CD4-positive, alpha-beta T cell treated with Interleukin-6 at 100 ng/mL for 8 hours (primary cell): ENCODE data around the gene GRAMD4.

Source experiments
- DNase-seq: peaks from one replicate; pipeline ENCODE4 v3.0.0-alpha.2; 2020; ENCODE audit warnings: mixed read lengths, low spot score

Gene GRAMD4

DNA sequence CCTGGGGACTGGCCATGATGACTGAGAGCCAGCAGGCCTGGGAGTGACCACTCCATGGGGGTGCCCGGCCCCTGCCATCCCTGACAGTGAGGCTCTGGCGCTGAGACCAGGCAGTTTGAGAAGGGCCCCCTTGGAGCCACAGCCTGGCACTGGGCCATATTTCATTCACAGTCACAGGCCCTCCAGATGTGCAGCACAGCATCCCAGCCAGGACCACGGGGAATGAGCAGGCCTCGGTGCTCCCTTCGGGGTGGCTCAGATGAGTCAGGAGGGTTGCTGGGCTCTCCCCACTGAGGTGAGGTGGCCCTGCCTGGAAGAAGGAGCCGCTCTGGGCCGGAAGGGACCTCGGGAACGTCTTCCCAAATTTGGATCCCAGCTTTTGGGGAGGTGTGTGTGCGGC lies 53.0 kb downstream of the GRAMD4 start:
- no peak for DNase-seq

DNA sequence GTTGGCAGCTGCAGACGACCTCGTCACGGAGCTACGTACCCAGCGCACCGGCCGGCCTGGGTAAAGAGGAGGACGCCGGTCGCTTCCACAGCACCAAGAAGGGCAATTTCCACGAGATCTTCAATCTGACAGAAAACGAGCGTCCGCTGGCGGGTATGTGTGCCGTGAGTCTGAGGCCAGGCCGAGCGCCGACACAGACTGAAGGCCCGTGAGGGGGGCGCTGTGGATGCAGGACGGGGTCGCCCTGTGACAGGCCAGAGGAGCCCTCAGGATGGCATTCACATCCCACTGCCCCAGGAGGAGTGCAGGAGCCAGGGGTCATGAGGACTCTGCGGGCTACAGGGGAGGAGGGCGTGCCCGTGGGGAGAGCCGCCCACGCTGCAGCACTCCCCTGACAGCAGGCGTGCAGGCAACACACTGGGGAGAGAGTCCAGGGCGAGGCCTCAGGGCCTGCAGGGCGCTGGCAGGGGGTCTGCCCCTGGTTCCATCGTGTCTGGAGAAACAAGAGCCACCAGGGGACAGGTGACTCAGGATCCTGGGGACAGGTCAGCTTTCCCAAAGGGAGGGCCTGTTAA lies 53.6 kb downstream of the GRAMD4 start:
- DNase-seq: no peak

DNA sequence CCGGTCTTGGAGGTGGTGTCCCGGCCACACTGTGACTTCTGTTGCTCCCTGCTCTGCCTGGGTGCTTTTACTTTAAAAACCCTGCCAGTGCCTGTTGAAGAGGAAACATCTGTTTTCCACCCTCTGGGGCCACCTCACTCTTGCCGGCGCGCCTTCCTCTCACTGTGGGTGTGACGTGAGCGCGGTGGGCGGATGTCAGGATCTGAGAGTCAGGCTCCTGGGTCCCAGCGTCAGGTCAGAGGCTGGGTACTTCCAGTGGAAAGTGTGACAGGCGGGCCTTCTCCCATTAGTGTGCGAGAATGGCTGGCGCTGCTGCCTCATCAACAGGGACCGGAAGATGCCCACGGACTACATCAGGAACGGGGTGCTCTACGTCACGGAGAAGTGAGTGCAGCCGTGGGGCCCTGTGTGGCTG lies 54.2 kb downstream of the GRAMD4 start:
- DNase-seq: peak; percentile 80

DNA sequence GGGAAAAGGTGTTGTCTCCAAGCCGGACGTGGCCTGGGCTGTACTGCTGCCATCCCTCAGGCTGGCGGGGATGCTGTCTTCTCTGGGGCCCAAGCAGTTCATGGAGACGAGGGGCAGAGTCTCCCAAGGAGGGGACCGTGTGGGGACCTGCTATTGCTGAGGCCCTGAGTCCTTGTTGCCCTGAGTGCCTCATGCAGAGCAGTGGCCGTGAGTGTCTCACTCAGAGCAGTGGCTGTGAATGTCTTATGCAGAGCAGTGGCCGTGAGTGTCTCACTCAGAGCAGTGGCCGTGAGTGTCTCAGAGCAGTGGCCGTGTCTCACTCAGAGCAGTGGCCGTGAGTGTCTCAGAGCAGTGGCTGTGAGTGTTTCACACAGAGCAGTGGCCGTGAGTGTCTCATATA lies 54.7 kb downstream of the GRAMD4 start:
- no peak for DNase-seq

DNA sequence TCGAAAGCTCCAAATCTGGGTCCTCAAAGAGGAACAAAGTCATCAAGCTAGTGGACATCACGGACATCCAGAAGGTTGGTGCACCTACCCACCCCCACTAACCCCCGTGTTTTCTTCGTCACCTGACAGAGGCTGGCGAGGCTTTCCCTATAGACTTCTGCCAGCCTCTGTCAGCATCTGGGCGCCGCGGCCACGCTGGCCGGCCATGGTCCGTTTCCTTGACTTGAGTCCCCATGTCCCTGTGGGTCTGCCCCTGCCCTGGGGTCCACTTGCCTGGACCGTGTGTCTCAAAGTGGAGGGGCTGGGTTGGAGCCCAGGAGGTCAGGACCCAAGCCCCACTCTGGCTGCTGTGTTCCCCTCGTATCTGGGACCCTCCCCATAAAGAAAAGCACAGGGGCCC lies 55.3 kb downstream of the GRAMD4 start:
- DNase-seq: no peak

DNA sequence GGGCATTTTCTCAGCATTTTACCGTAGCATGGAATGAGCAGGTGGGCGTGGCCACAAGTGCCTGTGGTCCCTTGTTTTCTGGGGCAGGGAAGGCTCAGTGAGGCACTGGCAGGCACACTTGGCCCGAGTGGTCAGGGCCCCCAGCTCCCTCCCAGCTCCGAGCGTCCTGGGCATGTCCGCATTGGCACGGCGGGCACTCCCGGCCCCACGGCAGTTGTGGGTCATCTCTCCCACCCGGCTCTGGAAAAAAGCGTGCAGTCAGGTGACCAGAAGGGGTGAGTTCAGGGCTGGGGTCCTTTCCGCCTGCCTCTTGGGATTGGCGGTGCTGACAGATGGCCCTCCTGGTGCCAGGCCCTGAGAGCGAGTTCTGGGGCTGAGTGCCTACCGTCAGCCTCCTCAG lies 55.8 kb downstream of the GRAMD4 start:
- no peak for DNase-seq

DNA sequence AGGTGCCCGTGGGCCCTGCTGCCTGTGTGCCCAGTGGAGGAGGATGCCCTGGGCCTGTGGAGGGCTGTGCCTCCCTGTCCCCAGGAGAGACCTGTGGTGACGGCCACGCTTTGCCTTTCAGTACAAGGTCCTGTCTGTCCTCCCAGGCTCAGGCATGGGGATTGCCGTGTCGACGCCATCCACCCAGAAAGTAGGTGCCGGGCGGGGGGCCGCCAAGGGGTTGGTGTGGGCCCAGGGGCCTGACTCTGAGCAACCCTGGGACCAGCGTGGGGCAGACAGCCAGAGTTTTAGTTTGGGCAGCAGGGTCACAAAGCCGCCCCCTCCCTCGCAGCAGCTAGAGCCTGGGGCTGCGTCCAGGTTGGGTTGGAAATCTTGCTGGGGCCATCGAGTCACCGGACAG lies 56.3 kb downstream of the GRAMD4 start:
- no peak for DNase-seq

DNA sequence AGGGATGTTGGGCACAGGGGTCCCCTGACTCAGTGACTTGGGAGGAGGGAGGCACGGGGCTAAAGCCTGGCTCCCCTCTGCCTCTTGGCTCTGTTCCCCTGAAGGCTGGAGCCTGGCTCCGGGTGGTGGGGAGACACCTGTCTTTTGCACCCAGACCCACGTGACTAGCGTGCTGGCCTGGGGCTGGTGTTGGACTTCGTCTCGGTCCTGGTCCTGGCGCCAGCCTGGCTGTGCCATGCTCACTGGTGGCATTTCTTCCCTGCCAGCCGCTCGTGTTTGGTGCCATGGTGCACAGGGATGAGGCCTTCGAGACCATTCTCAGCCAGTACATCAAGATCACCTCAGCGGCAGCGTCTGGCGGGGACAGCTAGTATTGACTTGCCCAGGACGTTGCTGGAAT lies 56.7 kb downstream of the GRAMD4 start:
- DNase-seq: no peak

DNA sequence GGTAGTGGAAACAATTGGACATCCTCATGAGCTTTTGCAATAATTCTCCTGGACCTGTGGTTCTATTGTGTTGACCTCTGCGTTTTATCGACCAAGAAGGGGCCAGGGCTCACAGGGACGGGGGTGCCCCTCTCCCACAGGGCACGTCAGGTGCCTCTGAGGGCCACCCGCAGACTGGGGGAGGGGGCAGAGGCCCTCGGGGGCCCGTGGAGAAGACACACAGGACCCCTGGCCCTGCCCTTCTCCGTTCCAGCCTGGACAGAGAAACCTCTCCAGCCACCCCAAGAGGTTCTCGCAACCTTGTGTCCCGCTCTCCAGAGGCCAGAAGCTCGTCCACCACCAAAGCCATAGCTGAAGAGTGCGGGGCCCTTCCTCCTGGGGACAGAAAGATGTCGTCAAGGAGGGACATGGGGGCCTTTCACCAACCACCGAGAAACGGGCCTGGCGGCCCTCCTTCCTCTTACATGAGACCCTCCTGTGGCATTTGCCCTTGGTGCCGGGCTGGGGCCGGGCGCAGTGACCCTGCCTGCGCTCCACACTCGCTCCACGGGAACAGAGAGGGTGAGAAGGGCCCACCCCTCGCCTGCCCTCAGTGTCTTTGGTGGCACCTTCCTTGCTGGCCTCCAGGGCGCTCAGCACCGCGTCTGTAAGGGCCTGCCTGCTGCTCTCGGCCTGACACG lies 57.3 kb downstream of the GRAMD4 start:
- DNase-seq: no peak

DNA sequence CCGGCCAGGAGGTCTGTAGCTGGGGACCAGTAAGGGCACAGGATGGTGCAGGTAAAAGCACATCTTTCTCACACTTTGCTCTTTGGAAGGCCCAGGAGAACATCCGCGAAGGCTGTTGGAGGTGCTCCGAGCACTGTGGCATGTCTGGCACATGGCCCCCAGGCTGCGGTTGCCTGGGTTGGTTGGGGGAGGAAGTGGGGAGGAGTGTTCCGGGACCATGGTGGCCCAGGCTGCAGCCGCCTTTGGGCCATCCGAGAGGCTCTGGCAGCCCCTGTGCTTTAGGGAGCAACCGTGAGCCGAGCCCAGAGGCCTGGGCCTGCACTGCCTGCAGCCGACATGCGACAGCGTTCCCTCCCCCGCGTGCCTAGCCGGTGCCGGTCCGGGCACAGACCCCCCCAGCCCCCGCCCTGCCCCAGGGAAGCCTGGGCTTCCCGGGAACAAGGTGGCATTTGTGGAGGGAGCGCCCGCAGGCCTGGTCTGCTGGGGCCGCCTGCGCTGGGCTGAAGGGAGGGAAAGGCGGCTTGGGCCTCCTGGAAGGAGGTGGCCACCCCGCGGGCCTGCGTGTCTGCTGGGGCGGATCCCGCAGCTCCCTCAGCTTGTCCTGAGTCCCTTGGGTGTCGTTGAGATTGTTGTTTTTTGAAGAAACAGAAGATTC lies 57.9 kb downstream of the GRAMD4 start:
- DNase-seq: no peak

DNA sequence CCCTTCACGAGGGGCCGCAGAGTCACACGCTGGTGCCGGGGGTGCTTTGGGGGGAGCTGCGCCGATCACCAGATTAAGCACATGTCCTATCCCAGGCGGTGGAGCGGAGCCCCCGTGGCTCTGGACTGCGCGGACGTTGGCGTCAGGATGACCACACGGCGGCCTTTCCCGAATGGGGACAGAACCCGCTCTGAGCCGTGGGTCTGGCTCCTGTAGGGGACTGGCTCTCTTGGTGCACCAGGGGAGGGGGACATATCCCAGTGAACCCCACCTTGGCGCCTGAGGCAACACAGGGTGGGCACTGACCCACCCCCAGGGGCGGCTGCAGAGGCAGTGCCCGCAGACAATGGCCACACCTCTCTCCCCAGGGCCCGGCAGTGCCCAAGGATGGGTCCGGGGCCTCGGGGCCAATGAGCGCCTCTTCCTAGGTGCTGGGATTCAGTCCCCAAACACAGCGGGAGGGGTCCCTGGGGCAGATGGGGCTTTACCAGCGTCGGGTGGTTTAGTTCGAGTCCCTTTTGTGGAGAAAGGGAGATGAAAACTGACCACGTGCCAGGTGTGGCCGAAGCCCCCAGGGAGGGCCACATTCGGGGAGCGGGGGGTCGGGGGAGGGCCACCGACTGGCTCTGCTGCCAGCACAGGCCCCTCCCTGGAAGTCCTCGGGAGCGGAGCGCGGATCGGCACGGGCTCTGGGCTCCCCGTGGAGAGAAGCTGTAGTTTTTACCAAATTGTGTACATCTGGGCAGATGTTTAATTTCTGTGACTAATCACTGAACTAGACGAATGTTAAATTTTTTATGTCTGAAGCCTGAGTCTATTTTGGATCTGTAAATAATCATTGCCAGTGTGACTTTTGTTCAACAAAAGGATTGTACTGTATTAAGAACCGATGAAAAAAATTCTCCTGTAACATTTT lies 58.9 kb downstream of the GRAMD4 start:
- no peak for DNase-seq

DNA sequence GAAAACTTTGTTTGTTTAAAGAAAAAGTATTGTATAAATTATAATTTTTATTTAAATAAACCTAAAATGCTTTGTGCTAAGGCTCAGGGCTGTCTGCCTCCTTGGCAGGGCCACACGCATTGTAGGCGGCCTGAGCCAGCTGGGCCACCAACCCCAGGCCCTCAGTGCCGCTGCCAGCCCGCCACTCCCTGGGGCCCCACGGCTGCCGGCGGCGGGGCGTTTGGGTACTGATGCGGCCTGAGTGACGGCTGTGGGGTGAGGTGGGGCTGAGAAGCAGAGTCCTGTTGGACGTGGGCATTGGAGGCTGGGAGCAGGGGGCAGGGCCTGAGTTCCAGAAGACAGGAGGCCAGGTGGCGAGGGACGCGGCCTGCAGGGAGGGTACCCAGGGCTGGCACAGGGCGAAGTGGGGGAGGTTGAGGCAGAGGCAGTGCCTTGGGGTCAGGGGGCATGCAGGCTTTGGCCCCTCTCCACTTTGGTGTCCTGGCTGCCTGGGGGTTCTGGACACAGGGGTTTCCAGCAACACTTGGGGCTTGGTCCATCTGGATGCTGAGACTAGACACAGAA lies 59.6 kb downstream of the GRAMD4 start:
- DNase-seq: no peak

DNA sequence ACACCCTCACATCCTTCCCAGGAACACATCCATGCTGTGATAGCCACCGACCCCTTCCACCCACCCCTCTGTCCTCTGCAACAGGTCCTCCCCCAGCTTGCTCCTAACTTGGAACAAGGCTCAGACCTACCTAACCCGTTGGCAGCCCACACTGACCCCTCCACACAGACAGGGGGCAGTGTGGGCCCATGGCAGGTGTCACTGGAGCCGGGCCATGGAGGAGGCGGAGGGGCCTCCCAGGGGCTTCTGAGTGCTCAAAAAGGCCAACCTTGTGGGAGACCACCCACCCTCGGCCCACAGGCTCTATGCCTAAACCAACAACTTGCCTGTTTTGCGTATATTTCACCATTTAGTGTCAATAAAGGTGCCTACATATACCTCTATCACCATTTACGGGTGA lies 60.8 kb downstream of the GRAMD4 start:
- no peak for DNase-seq

DNA sequence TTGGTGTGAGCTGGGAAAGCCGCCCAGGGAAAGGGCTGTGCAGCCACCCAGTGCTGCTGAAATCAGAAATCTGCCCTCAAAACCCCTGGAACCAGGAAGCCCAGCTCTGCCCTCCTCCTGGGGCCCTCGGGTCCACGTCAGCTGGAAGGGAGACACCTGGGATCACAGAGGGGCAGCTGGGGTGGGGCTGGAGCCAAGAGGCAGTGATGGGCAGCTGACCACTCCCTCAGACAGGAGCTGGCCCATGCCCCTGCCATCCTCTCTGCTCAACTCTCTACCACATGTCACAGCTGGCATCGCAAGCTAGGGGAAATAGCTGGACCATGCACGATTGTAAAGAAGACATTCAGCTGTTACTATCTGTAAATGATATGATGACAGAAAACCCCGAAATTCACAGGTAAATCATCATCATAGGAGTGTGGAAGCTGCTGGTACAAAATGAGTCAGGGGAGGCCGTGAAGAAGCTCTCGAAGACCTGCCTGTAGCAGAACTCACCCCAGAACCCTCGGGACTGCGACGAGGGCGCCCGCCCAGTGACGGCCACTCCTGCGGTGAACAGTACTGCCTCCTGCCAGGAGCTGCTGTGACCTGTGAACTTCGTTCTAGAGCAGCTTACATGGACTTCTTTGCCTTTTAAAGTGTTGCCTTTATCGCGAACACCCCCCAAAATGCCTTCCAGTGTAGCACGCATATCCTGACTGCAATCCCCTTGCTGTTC lies 62.0 kb downstream of the GRAMD4 start:
- no peak for DNase-seq

DNA sequence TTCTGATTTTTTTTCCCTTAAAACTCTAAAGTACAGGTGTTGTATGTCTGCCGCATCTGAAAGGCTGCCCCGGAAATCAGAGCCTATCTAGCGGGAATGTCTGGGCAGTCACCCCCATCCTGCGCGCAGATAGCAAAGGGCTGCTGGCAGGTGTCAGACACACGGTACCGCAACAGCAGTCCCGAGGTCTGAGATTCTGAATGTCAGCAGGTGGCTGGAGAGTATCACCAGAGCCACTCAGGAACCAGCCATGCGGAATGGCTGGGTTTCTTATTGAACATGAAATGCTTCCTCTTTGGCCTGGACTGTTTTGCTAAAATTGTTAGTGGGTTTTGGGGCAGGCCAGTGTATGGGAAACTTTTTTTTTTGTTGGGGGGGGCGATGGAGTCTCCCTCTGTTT lies 64.5 kb downstream of the GRAMD4 start:
- DNase-seq: no peak

DNA sequence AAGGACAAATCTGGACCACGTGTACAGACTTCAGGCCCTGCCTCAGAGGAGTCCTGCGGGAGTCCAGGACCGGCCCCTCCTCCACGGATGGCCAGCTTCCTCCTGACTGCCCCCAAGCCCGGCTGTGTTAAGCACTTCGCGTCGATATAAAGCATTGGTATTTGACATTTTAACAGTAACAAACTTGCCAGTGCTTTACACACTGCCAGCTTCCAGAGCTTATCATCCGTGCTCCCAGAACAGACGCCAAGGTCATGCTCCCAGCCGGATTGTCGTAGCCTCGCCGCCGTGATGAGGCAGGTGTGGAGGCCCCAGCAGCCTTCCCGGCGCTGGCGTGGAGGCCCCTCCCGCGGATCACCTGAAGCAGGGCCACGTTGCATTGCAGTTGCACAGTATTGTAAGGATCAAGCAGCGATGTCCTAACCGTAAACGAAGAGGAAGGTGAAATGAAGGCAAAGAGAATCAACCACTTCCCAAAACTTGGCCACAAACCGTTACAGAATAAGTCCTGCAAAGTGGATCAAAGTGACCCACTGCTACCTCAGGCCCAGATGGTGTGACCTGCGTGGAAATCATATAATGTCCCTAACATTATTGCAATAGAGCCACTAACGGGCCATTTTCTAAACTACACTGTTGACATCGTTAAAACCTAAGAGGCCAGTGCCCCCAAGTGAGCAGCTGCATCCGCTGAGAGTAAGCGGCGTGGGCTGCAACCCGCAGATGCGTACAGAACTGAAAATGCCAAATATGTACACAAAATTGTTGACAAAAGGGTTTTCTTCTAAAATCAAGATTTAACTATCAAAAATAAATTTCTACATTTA lies 66.2 kb downstream of the GRAMD4 start:
- DNase-seq: no peak

DNA sequence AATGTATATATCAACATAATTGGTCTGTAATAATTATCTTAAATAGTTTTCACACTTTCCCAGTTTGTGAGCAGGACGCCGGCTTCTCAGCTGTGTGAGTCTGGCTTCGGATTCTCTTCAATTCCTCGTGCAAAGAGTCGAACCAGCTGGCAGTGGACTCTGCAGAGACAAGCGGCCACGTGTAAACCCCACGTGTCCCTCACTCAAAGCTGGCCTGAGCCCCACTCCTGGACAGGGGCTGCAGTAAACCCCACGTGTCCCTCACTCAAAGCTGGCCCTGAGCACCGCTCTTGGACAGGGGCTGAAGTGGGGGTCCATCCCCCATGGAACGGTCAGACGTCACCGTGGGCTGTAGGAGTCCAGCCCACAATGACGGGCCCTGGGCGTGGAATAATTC lies 66.9 kb downstream of the GRAMD4 start:
- no peak for DNase-seq

DNA sequence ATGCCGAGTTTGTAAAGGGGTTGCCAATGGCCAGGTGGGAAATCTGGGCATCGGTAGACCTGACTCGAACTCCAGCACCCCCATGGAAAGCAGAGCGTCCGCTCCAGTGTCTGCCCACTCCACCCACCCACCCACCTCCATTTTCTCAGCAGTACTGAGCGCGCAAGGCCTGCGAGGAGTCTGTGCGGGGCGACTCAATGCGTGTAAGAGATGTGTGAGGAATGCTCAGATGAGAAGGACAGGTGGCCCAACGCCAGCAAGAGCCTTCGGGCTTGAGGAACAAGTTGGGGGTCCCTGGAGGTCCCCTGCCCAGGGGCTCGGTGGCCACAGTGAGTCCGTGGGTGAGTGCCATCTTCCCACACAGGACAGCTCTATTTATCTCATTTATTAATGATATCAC lies 67.3 kb downstream of the GRAMD4 start:
- DNase-seq: no peak

DNA sequence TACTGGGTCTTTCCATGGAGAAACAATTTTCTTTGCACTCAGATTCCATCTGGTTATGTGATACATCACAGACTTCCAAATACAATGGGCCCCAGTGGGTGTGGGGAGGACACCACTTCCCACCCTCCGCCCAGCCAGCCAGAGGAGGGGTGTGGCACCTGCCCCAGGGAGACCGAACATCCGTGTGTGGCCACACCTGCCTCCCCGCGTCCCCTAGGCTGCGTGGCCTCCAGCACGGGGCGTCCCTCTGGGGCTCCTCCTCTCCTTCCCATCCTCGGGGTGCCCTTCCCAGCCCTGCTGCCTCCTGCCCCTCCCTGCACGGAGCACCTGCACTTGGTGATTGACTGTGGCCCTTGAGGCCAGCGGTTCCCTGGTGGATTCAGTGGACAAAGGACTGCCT lies 68.8 kb downstream of the GRAMD4 start:
- no peak for DNase-seq

DNA sequence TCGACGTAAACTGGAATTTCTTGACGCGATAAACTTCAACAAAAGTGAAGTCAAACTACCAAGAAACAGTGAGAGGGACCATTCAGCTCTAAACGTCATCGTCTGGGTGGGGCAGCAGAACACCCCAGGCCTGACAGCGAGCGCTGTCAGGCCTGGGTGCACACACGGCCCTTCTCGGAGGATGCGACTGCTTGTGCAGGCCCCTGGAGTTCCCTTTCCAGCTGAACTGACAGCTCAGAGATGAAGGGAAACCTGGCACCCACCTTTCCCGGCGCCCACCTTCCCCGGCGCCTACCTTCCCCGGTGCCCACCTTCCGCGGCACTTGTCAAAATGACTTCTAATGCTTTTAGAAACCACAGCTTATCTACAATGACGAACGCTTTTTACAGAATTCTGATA lies 70.0 kb downstream of the GRAMD4 start:
- DNase-seq: no peak

DNA sequence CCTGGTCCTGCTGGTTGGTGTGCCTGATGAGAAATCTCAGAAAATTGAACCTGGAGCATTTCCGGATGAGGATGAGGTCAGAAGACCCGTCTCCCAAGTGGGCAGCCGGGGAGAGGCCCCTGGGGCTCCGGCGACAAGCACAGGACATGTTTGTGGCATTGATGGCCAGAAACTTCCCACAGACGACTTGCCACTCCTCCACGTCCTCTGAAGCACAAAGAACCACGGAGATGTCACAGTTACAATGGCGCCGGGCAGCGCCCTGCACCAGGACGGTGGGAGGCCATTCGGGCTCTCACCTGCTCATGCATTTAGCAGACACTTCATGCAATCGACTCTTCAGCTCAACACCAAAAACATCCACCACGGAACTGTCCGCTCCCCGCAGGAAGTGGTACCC lies 71.4 kb downstream of the GRAMD4 start:
- DNase-seq: no peak
